Type B pancreatic cell (in vitro differentiated cells): ENCODE results near the gene RBM47. TPM values are rescaled to one million over a fixed set of nuclear protein-coding genes. Genes with fewer than 3 reads are reported as not detected.

Experiments used
- DNase-seq: peaks from one replicate; pipeline ENCODE4 v3.0.0; 2021; ENCODE audit warnings: mixed read lengths; ENCODE audit not compliant: unreplicated experiment; ENCODE audit errors: extremely low spot score
- H3K27ac Mint-ChIP-seq: 2 replicates; pipeline ENCODE4 v1.8.0; 2021; ENCODE audit warnings: mild to moderate bottlenecking, mixed read lengths
- H3K27me3 Mint-ChIP-seq: 2 replicates; pipeline ENCODE4 v1.8.0; 2021; ENCODE audit warnings: mixed read lengths
- H3K36me3 Mint-ChIP-seq: 2 replicates; pipeline ENCODE4 v1.8.0; 2021; ENCODE audit warnings: mixed read lengths
- H3K4me1 Mint-ChIP-seq: one replicate; pipeline ENCODE4 v1.8.0; 2021; ENCODE audit warnings: mixed read lengths; ENCODE audit not compliant: unreplicated experiment
- H3K4me3 Mint-ChIP-seq: 2 replicates; pipeline ENCODE4 v1.8.0; 2021; ENCODE audit warnings: mild to moderate bottlenecking, mixed read lengths
- H3K9me3 Mint-ChIP-seq: 2 replicates; pipeline ENCODE4 v1.8.0; 2021; ENCODE audit warnings: mixed read lengths
- total RNA-seq: library from RNA; stranded (reverse); gene quantifications from 2 replicates; pipeline ENCODE4 v1.2.1, GENCODE V29; 2021; ENCODE audit warnings: low replicate concordance
- TF ChIP-seq, protein P1 (sequence below): fragments of 200-600 bp; sonication (generic); conservative IDR thresholded peaks from 2 replicates; pipeline ENCODE4 v1.5.0; 2021; ENCODE audit warnings: antibody characterized with exemption, mild to moderate bottlenecking

Gene RBM47
- total RNA-seq, 1 donor from 2014 or later, result 53.5 TPM

DNA sequence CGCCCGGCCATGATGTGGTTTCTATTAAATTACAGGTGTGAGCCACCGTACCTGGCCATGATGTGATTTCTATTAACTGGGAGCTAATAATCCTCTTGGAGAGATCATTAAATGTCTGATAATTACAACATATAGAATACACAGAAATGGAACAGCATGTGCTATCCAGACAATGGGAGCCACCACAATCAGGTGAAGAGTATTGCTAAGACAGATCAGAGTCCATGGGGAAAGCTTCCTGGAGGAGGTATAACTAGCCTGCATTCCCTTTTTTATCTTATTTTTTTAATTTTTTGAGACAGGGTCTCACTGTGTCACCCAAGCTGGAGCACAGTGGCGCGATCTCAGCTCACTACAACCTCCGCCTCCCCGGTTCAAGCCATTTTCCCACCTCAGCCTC, 147.7 kb downstream of the RBM47 start:
- H3K9me3 Mint-ChIP-seq, result peaks cover 4% of the 10 kb centered on the region
- H3K36me3 Mint-ChIP-seq, result peaks cover 8% of the 10 kb centered on the region
- no peak overlapping the region for H3K4me3 Mint-ChIP-seq
- H3K27me3 Mint-ChIP-seq, result no peaks in the 10 kb centered on the region
- H3K4me1 Mint-ChIP-seq, result peaks cover 14% of the 10 kb centered on the region
- no peak overlapping the region for H3K27ac Mint-ChIP-seq
- DNase-seq, result no peak
- TF ChIP-seq, protein P1, sequence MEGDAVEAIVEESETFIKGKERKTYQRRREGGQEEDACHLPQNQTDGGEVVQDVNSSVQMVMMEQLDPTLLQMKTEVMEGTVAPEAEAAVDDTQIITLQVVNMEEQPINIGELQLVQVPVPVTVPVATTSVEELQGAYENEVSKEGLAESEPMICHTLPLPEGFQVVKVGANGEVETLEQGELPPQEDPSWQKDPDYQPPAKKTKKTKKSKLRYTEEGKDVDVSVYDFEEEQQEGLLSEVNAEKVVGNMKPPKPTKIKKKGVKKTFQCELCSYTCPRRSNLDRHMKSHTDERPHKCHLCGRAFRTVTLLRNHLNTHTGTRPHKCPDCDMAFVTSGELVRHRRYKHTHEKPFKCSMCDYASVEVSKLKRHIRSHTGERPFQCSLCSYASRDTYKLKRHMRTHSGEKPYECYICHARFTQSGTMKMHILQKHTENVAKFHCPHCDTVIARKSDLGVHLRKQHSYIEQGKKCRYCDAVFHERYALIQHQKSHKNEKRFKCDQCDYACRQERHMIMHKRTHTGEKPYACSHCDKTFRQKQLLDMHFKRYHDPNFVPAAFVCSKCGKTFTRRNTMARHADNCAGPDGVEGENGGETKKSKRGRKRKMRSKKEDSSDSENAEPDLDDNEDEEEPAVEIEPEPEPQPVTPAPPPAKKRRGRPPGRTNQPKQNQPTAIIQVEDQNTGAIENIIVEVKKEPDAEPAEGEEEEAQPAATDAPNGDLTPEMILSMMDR, result no peak

DNA sequence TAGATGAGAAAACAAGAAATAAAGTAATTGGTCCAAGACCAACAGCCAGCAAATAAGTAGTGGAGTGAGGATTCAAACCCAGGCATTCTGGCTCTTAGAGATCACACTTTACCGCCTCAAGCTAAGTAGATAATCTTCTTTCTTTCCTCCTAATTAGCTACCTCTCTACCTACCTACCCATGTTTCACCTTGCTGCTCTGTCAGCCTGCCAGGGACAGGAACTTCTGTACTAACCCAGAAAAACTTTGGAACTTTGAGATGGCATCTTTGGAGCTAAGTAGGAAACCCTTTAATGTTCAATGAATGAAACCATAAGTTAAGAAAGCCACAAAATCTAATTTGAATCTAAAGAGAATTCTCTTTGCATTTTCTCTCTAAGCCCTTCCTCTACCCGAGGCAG, 149.4 kb downstream of the RBM47 start:
- DNase-seq, result no peak
- Mint-ChIP-seq H3K36me3 (peaks cover 10% of the 10 kb centered on the region), H3K27me3 (no peaks in the 10 kb centered on the region), H3K4me3 (no peak overlapping the region), H3K9me3 (peaks cover 6% of the 10 kb centered on the region), H3K4me1 (peaks cover 27% of the 10 kb centered on the region), H3K27ac (peak overlapping the region; percentile 61)
- TF ChIP-seq, protein P1, result no peak

DNA sequence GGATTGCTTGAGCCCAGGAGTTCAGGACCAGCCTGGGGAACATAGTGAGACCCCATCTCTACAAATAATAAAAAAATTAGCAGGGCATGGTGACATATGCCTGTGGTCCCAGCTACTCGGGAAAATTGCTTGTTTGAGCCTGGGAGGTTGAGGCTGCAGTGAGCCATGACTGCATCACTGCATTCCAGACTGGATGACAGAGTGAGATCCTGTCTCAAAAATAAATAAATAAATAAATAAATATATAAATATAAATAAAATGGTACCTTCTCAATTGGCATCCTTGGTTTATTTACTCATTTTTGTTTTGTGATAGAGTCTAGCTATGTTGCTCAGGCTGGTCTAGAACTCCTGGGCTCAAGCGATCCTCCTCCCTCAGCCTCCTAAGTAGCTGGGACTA, 150.3 kb downstream of the RBM47 start:
- Mint-ChIP-seq H3K27me3 (no peaks in the 10 kb centered on the region), H3K36me3 (peaks cover 10% of the 10 kb centered on the region)
- TF ChIP-seq, protein P1, result no peak

DNA sequence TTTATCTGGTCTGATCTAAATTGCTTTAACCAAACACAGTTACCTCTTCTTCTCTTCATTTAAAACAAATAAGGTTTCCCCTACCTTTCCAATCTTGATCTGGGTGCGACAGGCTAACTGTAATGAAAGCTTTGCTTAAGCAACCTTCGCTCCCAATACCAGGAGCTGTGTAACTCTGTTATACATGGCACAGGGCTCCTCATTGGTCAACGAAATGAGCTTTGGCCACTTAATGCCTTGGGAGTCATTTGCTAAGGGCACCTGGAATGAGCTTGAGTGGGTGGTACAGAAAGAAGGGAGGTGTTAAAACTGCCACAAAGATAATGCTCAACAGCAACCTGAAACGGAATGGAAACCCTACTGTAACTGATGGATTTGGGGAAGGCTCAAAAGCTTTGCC, 154.1 kb downstream of the RBM47 start:
- peak overlapping the region; percentile 64 for H3K27ac Mint-ChIP-seq
- H3K27me3 Mint-ChIP-seq, result no peaks in the 10 kb centered on the region
- H3K9me3 Mint-ChIP-seq, result peaks cover 6% of the 10 kb centered on the region
- no peak for DNase-seq
- TF ChIP-seq, protein P1, result no peak
- peaks cover 26% of the 10 kb centered on the region for H3K4me1 Mint-ChIP-seq
- peaks cover 14% of the 10 kb centered on the region for H3K36me3 Mint-ChIP-seq
- H3K4me3 Mint-ChIP-seq, result peak overlapping the region; percentile 69

More for the DNA sequence above, 150.3 kb downstream of the RBM47 start:
- no peak overlapping the region for H3K4me3 Mint-ChIP-seq
- H3K4me1 Mint-ChIP-seq, result peaks cover 26% of the 10 kb centered on the region
- no peak overlapping the region for H3K27ac Mint-ChIP-seq
- no peak for DNase-seq
- peaks cover 6% of the 10 kb centered on the region for H3K9me3 Mint-ChIP-seq

DNA sequence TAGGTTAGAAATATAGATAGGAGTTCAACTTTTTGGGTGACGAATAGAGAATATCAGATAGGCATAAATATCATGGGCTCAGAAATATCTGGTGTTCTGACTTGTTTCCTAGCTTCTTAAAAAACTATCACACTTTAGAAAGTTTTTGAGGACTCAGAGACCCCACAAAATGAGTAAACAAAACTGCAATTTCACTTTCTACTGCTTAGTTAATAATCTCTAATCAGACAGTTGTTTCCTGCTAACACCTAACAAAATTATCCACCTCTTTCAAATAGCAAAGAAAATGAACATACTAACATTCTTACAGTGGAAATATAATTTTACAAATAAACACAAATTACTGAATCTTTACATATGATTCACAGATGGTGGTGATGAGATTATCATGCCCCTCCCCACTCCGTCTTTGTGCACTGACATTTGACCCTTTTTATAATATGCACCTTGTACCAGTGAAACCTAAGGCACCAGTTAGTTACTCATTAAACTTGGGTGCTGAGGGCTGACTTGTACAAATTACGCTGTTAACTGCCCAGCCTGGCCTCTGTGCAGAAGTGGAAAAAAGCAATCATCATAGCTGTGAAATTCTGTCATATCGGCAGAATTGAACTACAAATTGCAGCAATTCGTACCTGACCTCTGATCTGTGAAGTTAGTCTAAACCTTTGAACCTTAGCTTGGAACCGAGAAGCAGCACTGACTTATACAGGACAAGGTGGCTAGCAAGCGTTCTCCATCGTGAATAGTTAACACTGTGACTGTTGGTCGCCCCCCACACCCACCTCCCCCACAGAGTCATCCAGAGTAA, 155.9 kb downstream of the RBM47 start:
- Mint-ChIP-seq H3K9me3 (peaks cover 6% of the 10 kb centered on the region), H3K27ac (peak overlapping the region; percentile 91), H3K4me1 (peaks cover 21% of the 10 kb centered on the region), H3K36me3 (peaks cover 14% of the 10 kb centered on the region), H3K27me3 (no peaks in the 10 kb centered on the region), H3K4me3 (peak overlapping the region; percentile 81)
- TF ChIP-seq, protein P1, result no peak
- DNase-seq, result no peak
